ENCODE measurements around the gene ADAMTS2. TPM values are rescaled to one million over a fixed set of nuclear protein-coding genes. Genes with fewer than 3 reads are reported as not detected.

The ADAMTS2 gene
- total RNA-seq, 1 experiment from 2014 or later = 3.9 TPM

DNA sequence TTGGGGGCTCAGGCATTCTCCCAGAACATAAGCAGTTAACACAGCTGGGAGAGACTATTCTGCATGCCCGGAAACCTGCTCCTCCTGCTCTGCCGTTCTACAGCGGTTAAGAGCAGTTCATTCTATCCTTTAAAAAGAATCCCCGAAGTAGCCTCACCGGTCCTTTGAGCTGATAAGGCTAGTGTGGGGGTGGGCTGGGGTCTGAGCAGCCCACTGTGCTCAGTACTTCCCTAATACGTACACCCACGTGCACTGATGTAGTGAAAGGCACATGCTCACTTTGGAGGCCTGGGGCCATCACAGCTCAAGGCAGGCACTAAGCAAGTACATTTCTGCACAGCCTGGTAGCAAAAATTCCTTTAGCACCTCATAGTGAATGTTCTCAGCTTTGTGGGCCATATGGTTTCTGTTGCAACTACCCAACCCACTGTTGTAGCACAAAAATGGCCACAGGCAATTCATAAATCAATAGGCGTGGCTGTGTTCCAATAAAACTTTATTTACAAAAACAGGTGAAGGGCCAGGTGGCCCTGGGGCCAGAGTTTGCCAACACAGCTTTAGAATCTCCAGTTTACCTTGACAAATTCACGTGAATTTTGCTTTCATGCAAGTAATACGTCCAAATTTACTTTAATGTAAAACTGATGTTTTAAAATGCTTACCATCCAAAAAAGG, 148.7 kb downstream of the ADAMTS2 start:
- ATAC-seq (no peak), DNase-seq (ENCODE audit: low read depth, low spot score) (no peak)
- Histone ChIP-seq H3K4me3 (replicated peaks in 1 of 2; ENCODE audit: low read depth in 1 of 2, low read length in 2 of 2) (no peak overlapping the region), H3K4me2 (ENCODE audit: low read length) (no peak overlapping the region), H3K4me1 (ENCODE audit: control insufficient read depth in 1 of 2, insufficient read depth in 2 of 2, low read length in 2 of 2) (no peaks in the 10 kb centered on the region), H3K79me2 (ENCODE audit: insufficient read depth, low read length) (no peaks in the 10 kb centered on the region), H3K36me3 (ENCODE audit: control insufficient read depth in 1 of 2, insufficient read depth in 2 of 2, low read length in 2 of 2) (no peaks in the 10 kb centered on the region), H3K27ac (ENCODE audit: low read depth, low read length) (no peak overlapping the region), H4K20me1 (ENCODE audit: insufficient read depth) (no peaks in the 10 kb centered on the region), H3K9me3 (ENCODE audit: control insufficient read depth in 1 of 2, insufficient read depth in 1 of 2, low read depth in 1 of 2, low read length in 2 of 2) (no peaks in the 10 kb centered on the region), H3K27me3 (ENCODE audit: insufficient read depth, low read length) (no peaks in the 10 kb centered on the region), H2AFZ (ENCODE audit: low read depth, low read length, poor library complexity, severe bottlenecking) (no peak overlapping the region), H3K9ac (ENCODE audit: low read length) (no peak overlapping the region), H3K9me2 (ENCODE audit: insufficient read depth) (no peaks in the 10 kb centered on the region)
- intact Hi-C loops (cut with micrococcal nuclease) = no loop called here
- ChIA-PET POLR2A (no interaction called here), RAD21 (ENCODE audit: low non-redundant PET in 1 of 2, low total read pairs in 2 of 2, uncharacterized antibody in 2 of 2, unreplicated experiment in 2 of 2) (no interaction called here), CTCF (no interaction called here)
- TF ChIP-seq EZH2phosphoT487 (IDR thresholded peaks at IDR 0.05; ENCODE audit: borderline replicate concordance) (no peak), JUND (IDR thresholded peaks at IDR 0.05) (no peak), FOSL1 (IDR thresholded peaks at IDR 0.05; ENCODE audit: low read depth) (no peak), CEBPB (IDR thresholded peaks at IDR 0.05; ENCODE audit: low read depth) (no peak), ZNF274 (IDR thresholded peaks at IDR 0.05; ENCODE audit: low read depth, low read length) (no peak), EGR1 (IDR thresholded peaks at IDR 0.05; ENCODE audit: low read depth) (no peak), POLR2AphosphoS5 (IDR thresholded peaks at IDR 0.05; ENCODE audit: low read depth, low read length) (no peak), CBX3 (IDR thresholded peaks at IDR 0.05; ENCODE audit: low read depth) (no peak), YY1 (IDR thresholded peaks at IDR 0.05; ENCODE audit: extremely low read depth, insufficient replicate concordance, low read depth, low read length) (no peak), ZFX (IDR thresholded peaks at IDR 0.05) (no peak)
- TF ChIP-seq, protein P1, sequence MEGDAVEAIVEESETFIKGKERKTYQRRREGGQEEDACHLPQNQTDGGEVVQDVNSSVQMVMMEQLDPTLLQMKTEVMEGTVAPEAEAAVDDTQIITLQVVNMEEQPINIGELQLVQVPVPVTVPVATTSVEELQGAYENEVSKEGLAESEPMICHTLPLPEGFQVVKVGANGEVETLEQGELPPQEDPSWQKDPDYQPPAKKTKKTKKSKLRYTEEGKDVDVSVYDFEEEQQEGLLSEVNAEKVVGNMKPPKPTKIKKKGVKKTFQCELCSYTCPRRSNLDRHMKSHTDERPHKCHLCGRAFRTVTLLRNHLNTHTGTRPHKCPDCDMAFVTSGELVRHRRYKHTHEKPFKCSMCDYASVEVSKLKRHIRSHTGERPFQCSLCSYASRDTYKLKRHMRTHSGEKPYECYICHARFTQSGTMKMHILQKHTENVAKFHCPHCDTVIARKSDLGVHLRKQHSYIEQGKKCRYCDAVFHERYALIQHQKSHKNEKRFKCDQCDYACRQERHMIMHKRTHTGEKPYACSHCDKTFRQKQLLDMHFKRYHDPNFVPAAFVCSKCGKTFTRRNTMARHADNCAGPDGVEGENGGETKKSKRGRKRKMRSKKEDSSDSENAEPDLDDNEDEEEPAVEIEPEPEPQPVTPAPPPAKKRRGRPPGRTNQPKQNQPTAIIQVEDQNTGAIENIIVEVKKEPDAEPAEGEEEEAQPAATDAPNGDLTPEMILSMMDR (IDR thresholded peaks at IDR 0.05 in 2 of 3, conservative IDR thresholded peaks at IDR 0.05 in 1 of 3; ENCODE audit: borderline replicate concordance in 1 of 3, insufficient read depth in 1 of 3, low read depth in 2 of 3, low read length in 2 of 3) = no peak
- TF ChIP-seq, protein P2, sequence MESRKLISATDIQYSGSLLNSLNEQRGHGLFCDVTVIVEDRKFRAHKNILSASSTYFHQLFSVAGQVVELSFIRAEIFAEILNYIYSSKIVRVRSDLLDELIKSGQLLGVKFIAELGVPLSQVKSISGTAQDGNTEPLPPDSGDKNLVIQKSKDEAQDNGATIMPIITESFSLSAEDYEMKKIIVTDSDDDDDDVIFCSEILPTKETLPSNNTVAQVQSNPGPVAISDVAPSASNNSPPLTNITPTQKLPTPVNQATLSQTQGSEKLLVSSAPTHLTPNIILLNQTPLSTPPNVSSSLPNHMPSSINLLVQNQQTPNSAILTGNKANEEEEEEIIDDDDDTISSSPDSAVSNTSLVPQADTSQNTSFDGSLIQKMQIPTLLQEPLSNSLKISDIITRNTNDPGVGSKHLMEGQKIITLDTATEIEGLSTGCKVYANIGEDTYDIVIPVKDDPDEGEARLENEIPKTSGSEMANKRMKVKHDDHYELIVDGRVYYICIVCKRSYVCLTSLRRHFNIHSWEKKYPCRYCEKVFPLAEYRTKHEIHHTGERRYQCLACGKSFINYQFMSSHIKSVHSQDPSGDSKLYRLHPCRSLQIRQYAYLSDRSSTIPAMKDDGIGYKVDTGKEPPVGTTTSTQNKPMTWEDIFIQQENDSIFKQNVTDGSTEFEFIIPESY (IDR thresholded peaks at IDR 0.05; ENCODE audit: extremely low read depth, insufficient replicate concordance, low read length) = no peak
- BruUV-seq (replicated peaks) = no TSS peak

Measured in HCT116 (cell line).